Ectodermal cell (in vitro differentiated cells): ENCODE data around the gene KCNH3.
"Not testable (repeated sequence)": the region's sequence is repeated elsewhere in the genome, so short reads cannot be mapped to it uniquely, and the experiment has no call there.

Source experiments
- H3K27ac ChIP-seq: 2 replicates; pipeline ENCODE4 v1.7.0; 2013; ENCODE audit warnings: mild to moderate bottlenecking, low read depth, low read length; ENCODE audit not compliant: insufficient read depth, poor library complexity, severe bottlenecking
- H3K27me3 ChIP-seq: 2 replicates; pipeline ENCODE4 v1.7.0; 2013; ENCODE audit warnings: mild to moderate bottlenecking, low read length; ENCODE audit not compliant: insufficient read depth, control insufficient read depth, poor library complexity, severe bottlenecking
- H3K36me3 ChIP-seq: one replicate; pipeline ENCODE4 v1.7.0; 2013; ENCODE audit warnings: low read length; ENCODE audit not compliant: control insufficient read depth, insufficient read depth
- H3K4me1 ChIP-seq: one replicate; pipeline ENCODE4 v1.7.0; 2013; ENCODE audit warnings: low read length; ENCODE audit not compliant: control insufficient read depth, insufficient read depth
- H3K4me3 ChIP-seq: 2 replicates; pipeline ENCODE4 v1.7.0; 2013; ENCODE audit warnings: low read depth, low read length, control low read depth; ENCODE audit not compliant: insufficient read depth
- H3K9me3 ChIP-seq: 2 replicates; pipeline ENCODE4 v1.7.0; 2013; ENCODE audit warnings: mild to moderate bottlenecking, low read length, moderate library complexity; ENCODE audit not compliant: control insufficient read depth
- WGBS, 2 experiments: methylation state at CpG; one replicate each; pipeline ENCODE4 v1.1.7; 2013; ENCODE audit warnings: missing lambda C conversion rate in 2 of 2; 5-methylcytosine and 5-hydroxymethylcytosine counted together

Gene KCNH3

DNA sequence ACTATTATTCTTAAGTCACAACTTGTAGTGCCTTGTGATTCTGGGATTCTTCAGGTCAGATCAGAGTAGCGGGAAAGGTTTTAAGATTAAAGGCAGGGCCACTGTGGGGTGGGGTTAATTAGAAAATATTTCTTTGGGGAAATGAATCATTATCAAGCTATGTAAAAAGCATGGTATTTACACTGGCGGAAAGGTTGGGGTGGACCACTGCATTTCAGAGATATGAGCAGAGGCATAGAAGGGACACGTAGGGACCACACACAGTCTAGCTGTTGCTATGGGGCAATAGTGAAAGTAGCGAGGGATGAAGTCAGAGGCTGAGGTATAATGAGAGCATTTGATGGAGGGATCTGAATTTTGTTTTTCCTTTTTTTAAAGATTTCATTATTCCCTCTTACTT, 31.7 kb upstream of the KCNH3 start:
- H3K4me3 ChIP-seq: no peak overlapping the region
- H3K36me3 ChIP-seq: peaks cover 3% of the 10 kb centered on the region
- H3K27ac ChIP-seq: no peak overlapping the region
- H3K27me3 ChIP-seq: no peaks in the 10 kb centered on the region
- WGBS, 2 experiments: 96 to 98% methylated on average over 4 of the region's 4 CpGs
- H3K4me1 ChIP-seq: no peaks in the 10 kb centered on the region
- H3K9me3 ChIP-seq: no peaks in the 10 kb centered on the region

DNA sequence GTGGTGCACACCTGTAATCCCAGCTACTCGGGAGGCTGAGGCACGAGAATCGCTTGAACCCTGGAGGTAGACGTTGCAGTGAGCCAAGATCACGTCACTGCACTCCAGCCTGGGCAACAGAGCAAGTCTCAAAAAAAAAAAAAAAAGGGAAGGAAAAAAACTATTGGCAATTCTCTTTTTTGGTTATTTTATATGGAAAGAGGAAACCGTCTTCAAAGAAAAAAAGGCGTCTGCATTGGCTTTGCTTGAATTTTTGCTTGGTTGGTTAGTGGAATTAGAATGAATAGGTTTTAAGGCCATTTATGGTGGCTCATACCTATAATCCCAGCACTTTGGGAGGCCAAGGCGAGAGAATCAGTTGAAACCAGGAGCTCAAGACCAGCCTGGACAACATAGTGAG, 29.1 kb upstream of the KCNH3 start:
- H3K27me3 ChIP-seq, H3K4me1 ChIP-seq: not testable (repeated sequence)
- WGBS, 2 experiments: 95% methylated on average over 8 of the region's 8 CpGs

DNA sequence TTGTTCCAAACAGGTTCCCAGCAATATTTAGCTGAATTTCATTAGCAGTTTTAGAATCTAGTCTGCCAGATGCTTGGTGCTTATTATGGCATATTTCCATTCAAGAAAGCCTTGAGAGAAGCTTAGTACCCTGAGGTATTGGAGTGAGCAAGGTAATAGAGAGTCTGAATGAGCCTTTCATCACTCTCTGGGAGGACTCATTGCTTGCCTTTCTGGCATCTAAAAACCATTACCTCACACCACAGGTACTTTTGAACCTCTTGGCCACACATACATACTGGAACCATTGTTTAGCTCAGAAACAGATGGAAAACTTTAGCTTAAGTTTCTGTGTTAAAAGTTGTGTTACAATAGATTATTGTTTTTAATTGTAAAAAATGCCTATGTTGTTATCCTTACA, 27.4 kb upstream of the KCNH3 start:
- H3K4me1 ChIP-seq: no peaks in the 10 kb centered on the region
- H3K27me3 ChIP-seq: no peaks in the 10 kb centered on the region
- H3K9me3 ChIP-seq: no peaks in the 10 kb centered on the region
- H3K36me3 ChIP-seq: no peaks in the 10 kb centered on the region
- no peak overlapping the region for H3K27ac ChIP-seq
- no peak overlapping the region for H3K4me3 ChIP-seq

More for the DNA sequence above, 29.1 kb upstream of the KCNH3 start:
- H3K9me3 ChIP-seq, H3K36me3 ChIP-seq, H3K27ac ChIP-seq, H3K4me3 ChIP-seq: not testable (repeated sequence)

DNA sequence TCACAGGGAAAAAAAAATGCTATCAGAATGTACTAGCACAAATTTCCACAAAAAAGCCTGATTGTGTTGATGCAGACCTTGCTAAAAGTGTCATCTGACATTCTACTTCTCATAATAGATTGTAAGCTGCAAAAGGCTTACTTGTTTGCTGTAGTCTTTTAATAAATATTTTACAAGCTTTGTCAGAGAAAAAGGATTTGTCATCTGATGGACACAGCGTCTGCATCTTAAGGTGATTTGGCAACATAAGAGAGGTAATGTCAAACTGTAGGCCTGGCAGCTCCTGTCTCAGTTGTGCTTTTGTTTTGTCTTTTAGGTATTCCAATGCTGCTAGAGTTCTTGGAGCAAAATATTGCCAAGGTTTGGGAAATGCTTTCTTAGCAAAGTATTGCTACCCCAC, 26.3 kb upstream of the KCNH3 start:
- Histone ChIP-seq H3K36me3 (no peaks in the 10 kb centered on the region), H3K4me1 (no peaks in the 10 kb centered on the region), H3K27ac (no peak overlapping the region), H3K4me3 (no peak overlapping the region), H3K27me3 (no peaks in the 10 kb centered on the region), H3K9me3 (no peaks in the 10 kb centered on the region)
- WGBS, 2 experiments: 84 to 100% methylated on average over 1 of the region's 1 CpG

DNA sequence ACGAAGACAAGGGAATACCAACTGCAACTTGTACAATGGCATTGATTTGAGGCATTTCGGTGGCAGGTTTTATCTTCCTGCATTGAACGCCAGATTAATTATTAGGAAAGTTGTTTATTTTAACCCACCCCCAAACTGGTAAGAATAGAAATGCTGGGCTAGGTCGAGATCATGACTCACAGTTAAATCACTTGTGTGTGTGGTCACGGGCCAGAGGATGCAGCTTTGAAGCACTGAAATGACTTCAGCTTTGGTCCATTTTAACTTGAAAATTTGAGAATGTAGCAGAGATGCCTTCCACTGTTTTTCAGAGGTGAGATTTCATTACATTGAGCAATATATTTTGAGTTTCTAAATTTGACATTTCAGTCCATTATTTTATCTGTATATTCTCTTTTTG, 23.6 kb upstream of the KCNH3 start:
- Histone ChIP-seq H3K4me1 (no peaks in the 10 kb centered on the region), H3K36me3 (no peaks in the 10 kb centered on the region), H3K27me3 (no peaks in the 10 kb centered on the region), H3K27ac (no peak overlapping the region), H3K4me3 (no peak overlapping the region), H3K9me3 (no peaks in the 10 kb centered on the region)
- 92% methylated on average over 5 of the region's 5 CpGs for WGBS, 2 experiments

DNA sequence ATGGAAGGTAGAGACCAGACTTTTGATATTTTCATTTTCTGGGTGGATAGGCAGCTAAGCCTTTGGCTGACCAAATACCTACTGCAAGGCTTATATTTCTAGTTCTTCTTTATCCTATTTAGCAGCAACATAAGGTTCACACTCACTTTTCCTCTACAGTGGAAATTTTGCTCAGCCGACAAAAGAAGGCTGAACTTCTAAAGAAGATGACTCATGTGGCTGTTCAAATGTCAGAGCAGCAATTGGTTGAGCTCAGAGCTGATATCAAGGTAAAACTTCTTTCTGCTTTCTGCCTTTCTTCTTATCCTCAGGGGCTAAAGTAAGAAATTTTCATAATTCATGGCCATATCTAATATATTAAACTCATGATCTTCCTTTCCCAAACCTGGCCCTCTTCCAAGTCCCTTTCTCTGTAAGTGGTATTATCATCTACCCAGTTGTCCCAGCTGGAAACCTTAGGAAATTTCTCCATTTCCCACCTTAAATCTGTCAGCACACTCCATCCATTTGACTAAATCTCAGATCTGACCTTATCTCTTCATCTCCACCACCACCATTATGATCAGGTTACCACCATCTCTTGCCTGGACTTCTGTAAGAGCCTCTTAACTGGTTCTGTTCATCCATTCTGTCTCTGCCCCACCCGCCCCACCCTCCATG, 19.8 kb upstream of the KCNH3 start:
- H3K4me1 ChIP-seq: no peaks in the 10 kb centered on the region
- 86 to 96% methylated on average over 1 to 2 of the region's 2 CpGs for WGBS, 2 experiments
- peaks cover 12% of the 10 kb centered on the region for H3K36me3 ChIP-seq
- H3K9me3 ChIP-seq: no peaks in the 10 kb centered on the region
- H3K27ac ChIP-seq: no peak overlapping the region
- no peak overlapping the region for H3K4me3 ChIP-seq
- H3K27me3 ChIP-seq: no peaks in the 10 kb centered on the region

DNA sequence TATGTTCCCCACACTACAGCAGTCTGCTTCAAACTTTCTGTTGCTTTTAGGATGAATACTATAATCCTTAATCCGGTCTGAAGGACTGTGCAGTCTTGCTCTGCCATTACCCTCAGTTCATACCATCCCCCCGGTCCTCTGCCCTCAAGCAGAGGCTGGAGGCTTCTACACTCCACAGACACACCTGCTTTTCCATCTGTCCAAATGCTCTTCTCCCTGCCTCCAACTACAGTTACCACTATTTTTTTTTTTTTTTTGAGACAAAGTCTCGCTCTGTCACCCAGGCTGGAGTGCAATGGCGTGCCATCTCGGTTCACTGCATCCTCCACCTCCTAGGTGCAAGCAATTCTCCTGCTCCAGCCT, 19.3 kb upstream of the KCNH3 start:
- Histone ChIP-seq H3K4me1 (no peaks in the 10 kb centered on the region), H3K4me3 (no peak overlapping the region), H3K27me3 (no peaks in the 10 kb centered on the region), H3K27ac (no peak overlapping the region), H3K36me3 (peaks cover 13% of the 10 kb centered on the region), H3K9me3 (no peaks in the 10 kb centered on the region)
- 92 to 93% methylated on average over 5 of the region's 5 CpGs for WGBS, 2 experiments

DNA sequence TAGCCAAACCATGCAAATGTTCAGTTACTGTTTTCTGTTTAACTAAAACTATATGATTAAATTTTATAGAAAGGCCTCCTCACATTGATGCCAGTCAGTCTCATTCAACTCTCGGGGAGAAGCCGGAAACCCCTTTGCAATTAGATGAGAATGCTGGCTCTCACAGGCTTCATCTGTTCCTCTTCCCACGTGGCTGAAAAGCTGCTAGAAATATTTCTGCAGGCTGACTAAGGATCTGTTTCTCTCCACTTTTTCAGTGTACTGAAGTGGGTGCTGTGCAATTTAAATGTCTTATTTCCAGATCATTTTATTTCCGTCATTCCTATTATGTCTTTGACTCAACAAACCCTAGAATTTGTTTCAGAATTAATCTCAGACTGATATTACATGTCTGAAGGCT, 17.4 kb upstream of the KCNH3 start:
- H3K36me3 ChIP-seq: peaks cover 25% of the 10 kb centered on the region

DNA sequence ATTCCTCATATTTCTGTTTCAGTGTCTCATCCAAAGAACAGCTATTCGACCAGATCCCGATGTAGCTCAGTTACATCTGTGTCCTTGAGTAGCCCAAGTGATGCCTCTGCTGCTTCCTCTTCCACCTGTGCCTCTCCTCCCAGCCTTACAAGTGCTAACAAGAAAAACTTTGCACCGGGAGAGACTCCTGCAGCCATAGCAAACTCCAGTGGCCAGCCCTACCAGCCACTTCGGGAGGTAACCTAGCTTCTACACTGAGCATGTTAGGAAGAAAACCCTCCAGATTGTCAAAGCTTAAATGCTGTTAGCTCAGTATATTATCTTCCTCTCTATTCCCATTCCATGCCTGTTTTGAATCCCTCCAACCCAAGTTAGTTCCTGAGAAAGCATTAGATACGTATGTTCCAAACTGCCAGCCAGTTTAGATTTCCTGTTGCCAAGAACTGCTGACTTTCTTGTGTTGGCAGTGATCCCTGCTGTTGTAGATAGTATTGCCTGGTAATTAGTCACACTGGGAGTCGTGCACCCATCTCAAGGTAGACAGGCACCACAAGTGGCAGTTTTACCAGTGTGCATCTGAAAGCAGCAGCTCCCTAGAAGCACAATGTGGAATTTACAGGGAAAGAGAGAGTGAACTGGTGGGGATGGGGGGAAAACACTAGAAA, 14.0 kb upstream of the KCNH3 start:
- H3K9me3 ChIP-seq: no peaks in the 10 kb centered on the region
- H3K4me1 ChIP-seq: no peaks in the 10 kb centered on the region
- peaks cover 29% of the 10 kb centered on the region for H3K36me3 ChIP-seq
- no peak overlapping the region for H3K27ac ChIP-seq
- 93 to 94% methylated on average over 6 of the region's 6 CpGs for WGBS, 2 experiments
- no peak overlapping the region for H3K4me3 ChIP-seq
- H3K27me3 ChIP-seq: no peaks in the 10 kb centered on the region

More for the DNA sequence above, 17.4 kb upstream of the KCNH3 start:
- Histone ChIP-seq H3K9me3 (no peaks in the 10 kb centered on the region), H3K4me3 (no peak overlapping the region), H3K27ac (no peak overlapping the region), H3K4me1 (no peaks in the 10 kb centered on the region), H3K27me3 (no peaks in the 10 kb centered on the region)
- WGBS, 2 experiments: 90 to 91% methylated on average over 4 of the region's 4 CpGs

DNA sequence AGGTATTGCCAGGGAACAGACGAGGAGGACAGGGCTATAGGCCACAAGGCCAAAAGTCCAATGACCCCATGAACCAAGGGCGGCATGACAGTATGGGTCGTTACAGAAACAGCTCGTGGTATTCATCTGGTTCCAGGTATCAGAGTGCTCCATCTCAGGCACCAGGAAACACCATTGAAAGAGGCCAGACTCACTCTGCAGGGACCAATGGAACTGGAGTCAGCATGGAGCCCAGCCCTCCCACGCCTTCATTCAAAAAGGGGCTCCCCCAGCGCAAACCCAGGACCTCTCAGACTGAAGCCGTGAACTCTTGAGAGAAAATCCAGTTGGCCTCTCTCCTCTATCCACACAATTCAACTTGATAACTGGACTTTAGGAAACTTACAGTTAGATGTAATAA, 12.9 kb upstream of the KCNH3 start:
- Histone ChIP-seq H3K36me3 (peaks cover 29% of the 10 kb centered on the region), H3K27ac (no peak overlapping the region), H3K4me1 (no peaks in the 10 kb centered on the region), H3K9me3 (no peaks in the 10 kb centered on the region), H3K27me3 (no peaks in the 10 kb centered on the region), H3K4me3 (no peak overlapping the region)
- WGBS, 2 experiments: 91 to 96% methylated on average over 7 of the region's 7 CpGs
